HEK293 (cell line): ENCODE measurements around the gene PHACTR2.

Experiments used
- CTCF ChIA-PET: fragments of 350-600 bp; formaldehyde crosslinking; extraction: SDS; loops from one replicate; lab custom pipeline; 2021; ENCODE audit warnings: antibody characterized with exemption; lab: Yijun Ruan, JAX
- POLR2A ChIA-PET: fragments of 300-600 bp; formaldehyde crosslinking; extraction: SDS; loops from one replicate; lab custom pipeline; 2020; ENCODE audit warnings: antibody characterized with exemption, inconsistent platforms; lab: Yijun Ruan, JAX
- H3K27ac ChIP-seq: fragments of 200-500 bp; sonication (Bioruptor generic); 2 replicates; pipeline ENCODE4 v1.5.1; 2014; ENCODE audit warnings: low read depth, low read length, control low read depth, inconsistent platforms; ENCODE audit errors: extremely low read depth
- H3K36me3 ChIP-seq, 2 experiments: fragments of 200-500 bp in 1 of 2; sonication (Bioruptor generic) in 1 of 2; 1 replicate in 1 of 2; 2 replicates in 1 of 2; pipeline ENCODE4 v1.5.1; 2014 to 2017; ENCODE audit warnings: inconsistent platforms in 2 of 2, low read length in 2 of 2; ENCODE audit not compliant: control insufficient read depth in 2 of 2, insufficient read depth in 1 of 2
- H3K4me1 ChIP-seq: fragments of 200-500 bp; sonication (Bioruptor generic); 2 replicates; pipeline ENCODE4 v1.5.1; 2014; ENCODE audit warnings: mild to moderate bottlenecking, low read length, inconsistent platforms; ENCODE audit not compliant: control insufficient read depth, insufficient read depth
- H3K4me3 ChIP-seq: 2 replicates; pipeline ENCODE4 v1.5.1; 2011; ENCODE audit warnings: low read depth, mild to moderate bottlenecking, control low read depth, low read length, moderate library complexity
- H3K9me3 ChIP-seq: fragments of 200-500 bp; sonication (Bioruptor generic); 2 replicates; pipeline ENCODE4 v1.5.1; 2014; ENCODE audit warnings: low read depth, low read length, inconsistent platforms; ENCODE audit not compliant: control insufficient read depth, insufficient read depth
- BCL11A ChIP-seq: fragments of 450-650 bp; formaldehyde crosslinking; IDR thresholded peaks from 2 replicates; pipeline ENCODE4 v1.5.1; 2016; ENCODE audit warnings: low read depth, missing biosample characterization, missing genetic modification characterization
- KLF9 ChIP-seq: fragments of 450-650 bp; formaldehyde crosslinking; IDR thresholded peaks from 2 replicates; pipeline ENCODE4 v1.5.1; 2016; ENCODE audit warnings: missing biosample characterization, missing genetic modification characterization, low read depth
- RBAK ChIP-seq: fragments of 450-650 bp; formaldehyde crosslinking; IDR thresholded peaks from 2 replicates; pipeline ENCODE4 v1.5.1; 2016; ENCODE audit warnings: missing biosample characterization, missing genetic modification characterization
- SP2 ChIP-seq: fragments of 450-650 bp; formaldehyde crosslinking; IDR thresholded peaks from 2 replicates; pipeline ENCODE4 v1.5.1; 2016; ENCODE audit warnings: missing biosample characterization, missing genetic modification characterization
- YY2 ChIP-seq: fragments of 450-650 bp; formaldehyde crosslinking; IDR thresholded peaks from 2 replicates; pipeline ENCODE4 v1.5.1; 2016; ENCODE audit warnings: missing biosample characterization, missing genetic modification characterization
- ZNF114 ChIP-seq: fragments of 450-650 bp; formaldehyde crosslinking; IDR thresholded peaks from 2 replicates; pipeline ENCODE4 v1.5.0; 2017; ENCODE audit warnings: missing biosample characterization, missing genetic modification characterization
- ZNF174 ChIP-seq: fragments of 450-650 bp; formaldehyde crosslinking; IDR thresholded peaks from 2 replicates; pipeline ENCODE4 v1.5.0; 2017; ENCODE audit warnings: missing biosample characterization, mild to moderate bottlenecking, missing genetic modification characterization
- ZNF184 ChIP-seq: fragments of 450-650 bp; IDR thresholded peaks from 2 replicates; pipeline ENCODE4 v1.5.1; 2018; ENCODE audit warnings: missing biosample characterization, mild to moderate bottlenecking, missing genetic modification characterization
- ZNF19 ChIP-seq: fragments of 450-650 bp; formaldehyde crosslinking; IDR thresholded peaks from 2 replicates; pipeline ENCODE4; 2016; ENCODE audit warnings: missing biosample characterization, missing genetic modification characterization, low read depth
- ZNF2 ChIP-seq: fragments of 450-650 bp; formaldehyde crosslinking; IDR thresholded peaks from 2 replicates; pipeline ENCODE4 v1.5.1; 2016; ENCODE audit warnings: missing biosample characterization, missing genetic modification characterization
- ZNF37A ChIP-seq: fragments of 450-650 bp; IDR thresholded peaks from 2 replicates; pipeline ENCODE4 v1.5.1; 2018; ENCODE audit warnings: missing biosample characterization, missing genetic modification characterization
- ZNF394 ChIP-seq: fragments of 450-650 bp; formaldehyde crosslinking; IDR thresholded peaks from 2 replicates; pipeline ENCODE4 v1.5.1; 2016; ENCODE audit warnings: missing biosample characterization, missing genetic modification characterization, mild to moderate bottlenecking, moderate library complexity, borderline replicate concordance
- ZNF521 ChIP-seq: fragments of 450-650 bp; formaldehyde crosslinking; IDR thresholded peaks from 2 replicates; pipeline ENCODE4 v1.5.1; 2017; ENCODE audit warnings: missing biosample characterization, mild to moderate bottlenecking, missing genetic modification characterization
- ZNF558 ChIP-seq: fragments of 450-650 bp; formaldehyde crosslinking; IDR thresholded peaks from 2 replicates; pipeline ENCODE4 v1.5.1; 2016; ENCODE audit warnings: missing biosample characterization, missing genetic modification characterization
- ZNF658 ChIP-seq: fragments of 450-650 bp; formaldehyde crosslinking; IDR thresholded peaks from 2 replicates; pipeline ENCODE4; 2016; ENCODE audit warnings: missing biosample characterization, missing genetic modification characterization
- ZNF677 ChIP-seq: fragments of 450-650 bp; IDR thresholded peaks from 2 replicates; pipeline ENCODE4 v1.5.0; 2018; ENCODE audit warnings: missing biosample characterization, mild to moderate bottlenecking, missing genetic modification characterization, moderate library complexity
- ZNF768 ChIP-seq: fragments of 450-650 bp; formaldehyde crosslinking; IDR thresholded peaks from 2 replicates; pipeline ENCODE4 v1.5.1; 2018; ENCODE audit warnings: missing biosample characterization, mild to moderate bottlenecking, missing genetic modification characterization
- ZNF777 ChIP-seq: fragments of 450-650 bp; formaldehyde crosslinking; IDR thresholded peaks from 2 replicates; pipeline ENCODE4 v1.5.1; 2017; ENCODE audit warnings: missing biosample characterization, missing genetic modification characterization, borderline replicate concordance
- ZXDB ChIP-seq: fragments of 450-650 bp; formaldehyde crosslinking; IDR thresholded peaks from 2 replicates; pipeline ENCODE4 v1.5.1; 2016; ENCODE audit warnings: missing biosample characterization, missing genetic modification characterization
- TF ChIP-seq, protein P1 (sequence below): fragments of 450-650 bp; IDR thresholded peaks from 2 replicates; pipeline ENCODE4 v1.5.1; 2018; ENCODE audit warnings: missing biosample characterization, missing genetic modification characterization
- TF ChIP-seq, protein P2 (sequence below): fragments of 450-650 bp; formaldehyde crosslinking; IDR thresholded peaks from 2 replicates; pipeline ENCODE4 v1.5.1; 2016; ENCODE audit warnings: missing biosample characterization, missing genetic modification characterization

PHACTR2 gene

DNA sequence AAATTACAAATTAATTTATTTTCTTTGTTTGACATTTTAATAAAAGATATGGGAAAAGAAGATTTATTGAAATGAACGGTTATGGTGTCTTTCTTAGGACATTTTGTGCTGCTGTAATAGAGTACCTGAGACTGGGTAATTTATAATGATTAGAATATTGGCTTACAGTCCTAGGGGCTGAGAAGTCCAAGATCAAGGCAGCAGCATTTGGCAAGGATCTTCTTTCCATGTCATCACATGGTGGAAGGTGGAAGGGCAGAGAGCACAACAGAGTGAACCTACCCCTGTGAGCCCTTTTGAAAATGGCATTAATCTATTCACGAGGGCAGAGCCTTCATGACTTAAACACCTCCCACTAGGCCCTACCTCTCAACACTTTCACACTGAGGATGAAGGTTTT lies 89.7 kb downstream of the PHACTR2 start (continued):
- TF ChIP-seq ZNF2 (no peak), RBAK (tag by site-specific recombination) (no peak), ZNF174 (tag by site-specific recombination) (no peak), ZNF558 (no peak), ZNF521 (no peak), ZXDB (tag by site-specific recombination) (no peak), ZNF114 (tag by site-specific recombination) (no peak), ZNF184 (tag by site-specific recombination) (no peak), ZNF777 (no peak)

DNA sequence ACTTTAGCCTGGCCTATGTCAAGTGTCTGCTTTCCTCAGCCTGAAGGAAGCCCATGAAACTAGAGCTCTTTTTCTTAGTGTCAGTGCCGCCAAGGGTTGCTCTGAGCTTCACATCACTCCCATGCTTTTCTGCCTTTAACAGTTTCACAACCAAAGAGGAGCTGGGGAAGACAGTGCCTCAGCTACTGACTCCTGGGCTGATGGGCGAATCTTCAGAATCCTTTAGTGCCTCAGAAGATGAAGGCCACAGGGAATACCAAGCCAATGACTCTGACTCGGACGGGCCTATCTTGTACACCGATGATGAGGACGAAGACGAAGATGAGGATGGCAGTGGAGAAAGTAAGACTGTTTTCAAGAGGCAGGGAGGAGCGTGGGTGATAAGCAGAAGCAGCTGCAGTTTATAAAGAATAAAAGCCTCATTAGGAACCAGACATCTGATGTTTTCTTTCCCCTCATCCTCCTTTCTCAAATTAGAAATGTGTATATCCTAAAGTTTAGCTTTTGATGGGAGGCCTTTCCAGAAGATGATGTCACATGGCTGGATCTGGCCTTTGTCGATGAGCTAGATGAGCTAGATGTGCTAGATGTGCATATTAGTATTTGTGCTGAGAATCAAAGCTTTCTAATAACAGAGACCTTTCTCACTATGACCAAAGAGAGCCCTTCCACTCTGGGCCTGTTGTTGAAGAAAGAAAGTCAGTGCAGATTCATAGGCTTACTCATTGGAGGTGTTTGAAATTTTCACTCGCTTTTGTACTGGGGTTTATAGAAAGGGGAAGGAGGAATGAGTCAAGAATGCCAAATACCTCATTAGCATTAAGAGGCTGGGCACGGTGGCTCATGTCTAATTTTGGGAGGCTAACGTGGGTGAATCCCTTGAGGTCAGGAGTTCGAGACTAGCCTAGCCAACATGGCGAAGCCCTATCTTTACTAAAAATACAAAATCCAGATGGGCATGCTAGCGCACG lies 94.6 kb downstream of the PHACTR2 start:
- TF ChIP-seq, protein P1, sequence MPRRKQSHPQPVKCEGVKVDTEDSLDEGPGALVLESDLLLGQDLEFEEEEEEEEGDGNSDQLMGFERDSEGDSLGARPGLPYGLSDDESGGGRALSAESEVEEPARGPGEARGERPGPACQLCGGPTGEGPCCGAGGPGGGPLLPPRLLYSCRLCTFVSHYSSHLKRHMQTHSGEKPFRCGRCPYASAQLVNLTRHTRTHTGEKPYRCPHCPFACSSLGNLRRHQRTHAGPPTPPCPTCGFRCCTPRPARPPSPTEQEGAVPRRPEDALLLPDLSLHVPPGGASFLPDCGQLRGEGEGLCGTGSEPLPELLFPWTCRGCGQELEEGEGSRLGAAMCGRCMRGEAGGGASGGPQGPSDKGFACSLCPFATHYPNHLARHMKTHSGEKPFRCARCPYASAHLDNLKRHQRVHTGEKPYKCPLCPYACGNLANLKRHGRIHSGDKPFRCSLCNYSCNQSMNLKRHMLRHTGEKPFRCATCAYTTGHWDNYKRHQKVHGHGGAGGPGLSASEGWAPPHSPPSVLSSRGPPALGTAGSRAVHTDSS, result peak; percentile 82
- TF ChIP-seq ZNF768 (tag by site-specific recombination) (no peak), KLF9 (tag by site-specific recombination) (no peak)
- H3K36me3 ChIP-seq, result peaks cover 4 to 38% of the 10 kb centered on the region in 2 experiments; a peak in 1 of 3 replicates
- ChIA-PET POLR2A (interaction anchor here (0.6 kb wide), 1 partner anchor 918 kb away, joined by 4 read pairs; no protein-coding TSS in a partner anchor), CTCF (interaction anchor here (0.6 to 1.2 kb wide), 3 partner anchors 9 to 166 kb away, joined by 3 read pairs; no protein-coding TSS in a partner anchor)
- H3K27ac ChIP-seq, result no peak overlapping the region
- no peak overlapping the region for H3K4me3 ChIP-seq
- H3K4me1 ChIP-seq, result no peaks in the 10 kb centered on the region
- H3K9me3 ChIP-seq, result no peaks in the 10 kb centered on the region

DNA sequence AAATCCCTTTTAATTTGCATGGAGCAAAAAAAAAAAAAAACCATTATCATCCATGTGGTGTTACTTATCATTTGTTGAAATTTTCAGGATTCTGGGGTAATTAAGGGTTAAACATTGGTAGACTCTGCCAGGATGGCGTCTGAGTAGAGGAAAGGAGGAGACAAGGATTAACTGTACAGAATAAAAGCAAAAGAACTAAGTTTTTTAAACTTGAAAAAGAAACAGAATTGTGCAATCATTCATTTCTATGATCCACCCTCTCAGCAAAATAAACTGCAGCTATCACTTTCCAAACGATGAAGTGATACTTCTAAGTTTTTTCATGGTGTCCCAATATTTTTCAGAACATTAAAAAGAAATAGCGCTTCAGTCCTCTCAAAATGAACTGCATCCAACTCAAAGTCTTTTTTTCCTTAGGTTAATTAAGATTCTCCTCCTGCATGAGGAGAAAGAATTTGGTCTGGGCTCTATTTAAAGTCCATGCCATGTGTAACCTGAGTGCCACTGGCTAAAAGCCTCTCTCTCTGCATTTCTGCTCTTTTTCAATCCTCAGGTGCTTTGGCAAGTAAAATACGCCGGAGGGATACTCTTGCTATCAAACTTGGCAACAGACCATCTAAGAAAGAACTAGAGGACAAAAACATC lies 95.9 kb downstream of the PHACTR2 start:
- CTCF ChIA-PET, result interaction anchor here (0.6 kb wide), 2 partner anchors 207 to 1632 kb away, joined by 3 read pairs; no protein-coding TSS in a partner anchor
- Histone ChIP-seq H3K4me3 (no peak overlapping the region), H3K4me1 (no peaks in the 10 kb centered on the region), H3K36me3 (peaks cover 4 to 29% of the 10 kb centered on the region in 2 experiments; a peak in 1 of 3 replicates), H3K27ac (no peak overlapping the region), H3K9me3 (no peaks in the 10 kb centered on the region)
- TF ChIP-seq, protein P2, sequence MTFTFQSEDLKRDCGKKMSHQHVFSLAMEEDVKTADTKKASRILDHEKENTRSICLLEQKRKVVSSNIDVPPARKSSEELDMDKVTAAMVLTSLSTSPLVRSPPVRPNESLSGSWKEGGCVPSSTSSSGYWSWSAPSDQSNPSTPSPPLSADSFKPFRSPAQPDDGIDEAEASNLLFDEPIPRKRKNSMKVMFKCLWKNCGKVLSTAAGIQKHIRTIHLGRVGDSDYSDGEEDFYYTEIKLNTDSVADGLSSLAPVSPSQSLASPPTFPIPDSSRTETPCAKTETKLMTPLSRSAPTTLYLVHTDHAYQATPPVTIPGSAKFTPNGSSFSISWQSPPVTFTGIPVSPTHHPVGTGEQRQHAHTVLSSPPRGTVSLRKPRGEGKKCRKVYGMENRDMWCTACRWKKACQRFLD (tag by site-specific recombination), result no peak
- no peak for TF ChIP-seq ZNF658 (tag by site-specific recombination)
- no peak for TF ChIP-seq YY2 (tag by site-specific recombination)
- no peak for TF ChIP-seq ZNF677 (tag by site-specific recombination)
- TF ChIP-seq ZNF19 (tag by site-specific recombination), result no peak
- no peak for TF ChIP-seq BCL11A (tag by site-specific recombination)
- no peak for TF ChIP-seq ZNF777
- TF ChIP-seq ZNF394 (tag by site-specific recombination), result no peak
- TF ChIP-seq ZNF37A, result no peak
- no peak for TF ChIP-seq RBAK (tag by site-specific recombination)
- TF ChIP-seq SP2 (tag by site-specific recombination), result no peak
- POLR2A ChIA-PET, result no interaction called here
